GM19372 (cell line): ENCODE data around the gene SLC25A42.
"Not testable (repeated sequence)": the region's sequence is repeated elsewhere in the genome, so short reads cannot be mapped to it uniquely, and the experiment has no call there.

Source experiments
- ATAC-seq: cut with Tn5 transposase; IDR thresholded peaks from one replicate; pipeline ENCODE4 v1.9.1; 2021; ENCODE audit warnings: mild to moderate bottlenecking, low read depth, moderate library complexity; ENCODE audit not compliant: unreplicated experiment

Gene SLC25A42, protein sequence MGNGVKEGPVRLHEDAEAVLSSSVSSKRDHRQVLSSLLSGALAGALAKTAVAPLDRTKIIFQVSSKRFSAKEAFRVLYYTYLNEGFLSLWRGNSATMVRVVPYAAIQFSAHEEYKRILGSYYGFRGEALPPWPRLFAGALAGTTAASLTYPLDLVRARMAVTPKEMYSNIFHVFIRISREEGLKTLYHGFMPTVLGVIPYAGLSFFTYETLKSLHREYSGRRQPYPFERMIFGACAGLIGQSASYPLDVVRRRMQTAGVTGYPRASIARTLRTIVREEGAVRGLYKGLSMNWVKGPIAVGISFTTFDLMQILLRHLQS

DNA sequence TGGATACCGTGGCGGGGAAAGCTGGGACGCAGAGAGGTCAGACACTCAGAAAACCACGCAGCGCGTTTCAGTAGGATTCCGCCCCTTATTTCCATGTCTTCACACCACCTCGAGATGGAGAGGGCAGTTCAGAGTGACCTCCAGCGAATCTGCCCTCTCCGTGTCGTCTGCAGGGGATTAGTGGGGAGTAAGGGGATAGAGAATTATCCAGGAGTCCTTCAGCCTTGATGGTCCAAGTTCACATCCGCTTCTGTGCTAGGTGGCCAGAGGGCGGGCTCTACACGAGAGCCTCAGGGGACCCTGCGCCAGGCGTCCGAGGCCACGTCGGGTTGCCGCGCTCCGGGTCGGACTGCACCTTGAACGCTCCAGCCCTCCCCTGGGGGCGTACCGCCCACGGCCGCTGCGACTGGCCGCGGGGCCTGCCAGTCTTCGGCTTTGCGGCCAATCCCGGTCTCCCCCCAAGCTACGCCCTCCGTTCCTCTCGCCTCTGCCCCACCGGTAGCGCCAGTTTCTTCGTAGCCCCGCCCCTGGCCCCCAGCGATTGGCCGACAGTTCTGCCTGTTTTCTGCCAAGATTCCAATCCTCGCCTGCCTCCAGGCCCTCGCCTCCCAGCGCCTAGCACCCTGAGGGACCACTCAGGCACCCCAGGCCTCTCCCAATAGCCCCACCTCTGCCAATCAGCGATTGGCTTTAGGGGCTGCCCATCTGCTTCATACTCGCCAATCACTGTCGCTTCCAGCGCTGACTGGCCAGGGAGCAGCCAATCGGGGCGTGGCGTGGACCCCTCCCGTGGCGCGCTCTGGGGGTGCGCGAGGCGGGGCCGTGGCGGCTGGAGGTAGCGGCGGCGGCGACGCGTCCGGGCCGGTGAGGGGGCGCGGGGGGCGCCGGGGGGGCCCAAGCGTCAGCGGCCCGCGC lies at the start of gene SLC25A42:
Gene SLC25A42 (plus strand): TSS at position 812 of the 915 bp plus-strand sequence. CDS start 32,131 bp downstream, outside the sequence.
- peak; percentile 89 for ATAC-seq

DNA sequence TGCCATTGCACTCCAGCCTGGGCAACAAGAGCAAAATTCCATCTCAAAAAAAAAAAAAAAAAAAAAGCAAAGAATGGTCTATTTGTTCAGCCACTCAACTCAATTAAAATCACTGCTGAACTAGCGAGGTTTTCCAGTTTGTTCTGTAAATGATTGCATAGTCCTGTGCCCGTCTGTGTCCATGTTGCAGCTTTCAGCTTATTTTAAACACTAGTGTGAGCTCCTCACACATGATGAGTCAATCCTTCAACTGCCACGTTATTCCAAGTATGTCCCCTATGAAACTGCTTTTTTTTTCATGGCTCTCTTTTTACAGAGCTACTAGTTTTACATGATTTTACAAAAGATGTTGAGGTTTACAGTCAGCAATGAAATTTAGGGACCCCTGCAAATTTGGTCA lies 42.7 kb upstream of the SLC25A42 start:
- ATAC-seq = no peak

DNA sequence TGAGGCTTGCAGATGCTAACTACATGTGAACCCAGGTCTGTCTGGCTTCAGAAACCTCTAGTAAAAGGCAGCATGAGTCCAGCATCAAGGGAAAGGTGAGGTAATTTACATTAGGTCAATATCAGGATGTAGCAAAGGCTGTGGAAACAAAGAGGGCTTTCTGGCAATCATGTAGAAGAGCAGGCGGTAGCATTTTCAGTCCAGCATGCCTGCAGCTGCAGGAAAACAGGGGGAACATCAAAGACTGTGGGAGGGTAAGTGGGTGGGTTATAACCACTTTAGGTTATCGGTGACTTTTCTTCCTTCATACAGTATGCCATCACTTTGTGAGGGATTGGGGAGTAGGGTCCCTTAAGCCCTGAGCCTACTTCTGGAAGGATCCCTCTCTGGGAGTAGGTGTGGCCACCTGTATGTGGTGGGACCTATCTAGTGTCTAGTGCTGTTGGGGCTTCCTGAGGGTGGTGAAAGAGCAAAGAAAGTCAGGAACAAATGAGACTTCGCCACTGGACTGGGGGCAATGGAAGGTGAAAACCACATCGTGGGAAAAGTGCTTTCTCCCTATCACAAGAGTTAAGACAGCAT lies 41.3 kb upstream of the SLC25A42 start:
- no peak for ATAC-seq

DNA sequence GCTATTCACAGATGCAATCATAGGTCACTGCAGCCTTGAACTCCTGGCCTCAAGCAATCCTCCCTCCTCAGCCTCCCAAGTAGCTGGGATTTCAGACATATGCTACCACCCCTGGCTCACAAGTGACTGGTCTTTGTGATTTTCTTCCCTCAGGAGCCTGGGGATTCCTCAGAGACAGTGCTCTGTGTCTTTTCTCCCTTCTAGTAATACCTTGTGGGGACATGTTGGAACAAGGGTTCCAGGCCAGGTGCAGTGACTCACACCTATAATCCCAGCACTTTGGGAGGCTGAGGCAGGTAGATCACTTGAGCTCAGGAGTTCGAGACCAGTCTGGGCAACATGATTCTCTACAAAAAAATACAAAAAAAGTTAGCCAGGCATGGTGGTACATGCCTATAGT lies 40.4 kb upstream of the SLC25A42 start:
- not testable (repeated sequence) for ATAC-seq

DNA sequence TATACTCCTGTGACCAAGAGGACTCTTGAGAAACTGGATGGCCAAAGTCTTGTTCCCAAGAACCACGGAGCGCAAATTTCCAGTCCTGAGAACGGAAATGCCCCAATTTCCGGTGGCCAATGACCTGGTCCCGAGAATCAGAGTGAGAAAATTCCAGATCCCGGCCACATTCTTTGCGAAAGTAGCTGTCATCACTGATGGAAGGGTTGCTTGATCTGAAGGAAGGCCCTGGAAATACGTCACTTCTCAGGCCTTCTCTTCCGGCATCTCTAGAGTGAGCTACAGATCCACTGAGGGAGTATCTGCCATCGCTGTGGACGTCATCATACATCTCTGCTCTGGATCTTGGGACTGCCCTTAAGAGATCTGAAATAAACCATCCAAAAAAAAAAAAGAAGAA lies 37.9 kb upstream of the SLC25A42 start:
- no peak for ATAC-seq

DNA sequence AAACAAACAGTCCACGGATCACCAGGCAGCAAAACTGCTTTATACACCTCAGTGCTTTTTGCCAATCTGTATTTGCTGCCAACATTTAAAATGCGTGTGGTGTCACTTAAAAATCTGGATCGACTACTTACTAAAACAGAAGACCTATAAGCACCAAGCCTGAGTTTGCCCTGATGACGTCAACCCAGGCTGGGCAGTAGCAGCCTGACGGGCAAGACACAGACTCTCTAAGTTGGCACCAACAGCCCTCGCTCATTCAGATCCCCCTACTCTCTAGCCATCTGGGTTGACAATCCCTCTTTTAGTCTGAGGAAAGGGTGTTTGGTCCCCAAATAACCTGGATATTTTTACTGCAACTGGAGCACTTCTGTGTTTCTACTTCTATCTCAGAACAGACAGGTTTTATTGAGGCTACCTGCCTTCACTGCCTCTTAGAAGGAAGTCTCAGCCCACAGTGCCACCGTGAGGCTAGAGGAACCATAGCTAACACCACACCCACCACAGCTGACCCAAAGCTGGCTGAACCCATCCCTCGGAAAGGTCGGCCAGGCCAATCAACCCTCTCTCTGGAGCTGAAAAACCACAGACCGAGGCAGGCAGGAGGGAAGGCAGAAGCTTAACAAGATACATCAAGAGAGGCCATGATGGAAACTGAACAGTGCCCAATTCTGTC lies 37.4 kb upstream of the SLC25A42 start:
- no peak for ATAC-seq

DNA sequence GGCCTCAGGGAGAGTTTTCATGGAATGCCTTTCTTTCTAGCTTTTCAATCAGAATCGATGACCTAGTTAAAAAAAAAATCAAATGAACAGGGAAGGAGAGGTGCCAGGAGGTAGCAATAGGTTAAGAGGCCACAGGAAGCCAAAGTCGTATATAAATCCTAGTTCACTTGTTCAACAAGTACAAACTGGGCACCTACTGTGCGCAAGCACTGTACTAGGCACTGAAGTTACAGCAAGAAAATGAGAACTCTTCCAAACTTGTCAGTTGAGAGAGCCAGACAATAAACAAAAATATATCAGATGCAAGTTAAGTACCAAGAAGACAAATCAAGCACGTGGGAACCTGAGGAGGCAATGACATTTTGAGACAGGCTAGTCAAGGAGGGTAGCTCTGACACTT lies 36.6 kb upstream of the SLC25A42 start:
- ATAC-seq = no peak

DNA sequence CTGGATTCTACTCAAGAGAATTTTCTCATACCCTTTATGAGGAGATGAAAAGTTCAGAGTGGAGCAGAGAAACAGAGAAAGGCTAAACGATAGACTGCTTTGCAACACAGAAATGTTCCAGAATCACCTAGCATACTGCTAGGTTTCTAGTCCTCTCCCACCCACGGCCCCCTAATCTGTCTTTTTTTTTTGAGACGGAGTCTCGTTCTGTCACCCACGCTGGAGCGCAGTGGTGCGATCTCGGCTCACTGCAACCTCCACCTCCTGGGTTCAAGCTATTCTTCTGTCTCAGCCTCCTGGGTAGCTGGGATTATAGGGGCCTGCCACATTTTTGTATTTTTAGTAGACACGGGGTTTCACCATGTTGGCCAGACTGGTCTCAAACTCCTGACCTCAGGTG lies 35.3 kb upstream of the SLC25A42 start:
- no peak for ATAC-seq

DNA sequence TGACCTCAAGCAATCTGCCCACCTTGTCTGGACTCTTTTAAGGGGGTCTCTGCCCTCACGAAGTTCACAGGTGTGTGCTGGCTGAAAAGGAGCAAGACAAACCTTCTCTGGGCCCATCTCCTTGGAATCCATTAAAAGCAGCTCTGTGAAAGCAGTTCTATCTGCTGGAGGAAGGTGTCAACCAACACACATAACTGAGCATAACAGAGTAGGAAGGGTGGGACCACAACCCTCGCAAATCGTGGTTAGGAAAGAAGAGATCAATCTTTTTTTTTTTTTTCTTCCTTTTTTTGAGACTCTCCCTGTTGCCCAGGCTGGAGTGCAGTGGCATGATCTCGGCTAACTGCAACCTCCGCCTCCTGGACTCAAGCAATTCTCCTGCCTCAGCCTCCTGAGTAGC lies 31.9 kb upstream of the SLC25A42 start:
- no peak for ATAC-seq

DNA sequence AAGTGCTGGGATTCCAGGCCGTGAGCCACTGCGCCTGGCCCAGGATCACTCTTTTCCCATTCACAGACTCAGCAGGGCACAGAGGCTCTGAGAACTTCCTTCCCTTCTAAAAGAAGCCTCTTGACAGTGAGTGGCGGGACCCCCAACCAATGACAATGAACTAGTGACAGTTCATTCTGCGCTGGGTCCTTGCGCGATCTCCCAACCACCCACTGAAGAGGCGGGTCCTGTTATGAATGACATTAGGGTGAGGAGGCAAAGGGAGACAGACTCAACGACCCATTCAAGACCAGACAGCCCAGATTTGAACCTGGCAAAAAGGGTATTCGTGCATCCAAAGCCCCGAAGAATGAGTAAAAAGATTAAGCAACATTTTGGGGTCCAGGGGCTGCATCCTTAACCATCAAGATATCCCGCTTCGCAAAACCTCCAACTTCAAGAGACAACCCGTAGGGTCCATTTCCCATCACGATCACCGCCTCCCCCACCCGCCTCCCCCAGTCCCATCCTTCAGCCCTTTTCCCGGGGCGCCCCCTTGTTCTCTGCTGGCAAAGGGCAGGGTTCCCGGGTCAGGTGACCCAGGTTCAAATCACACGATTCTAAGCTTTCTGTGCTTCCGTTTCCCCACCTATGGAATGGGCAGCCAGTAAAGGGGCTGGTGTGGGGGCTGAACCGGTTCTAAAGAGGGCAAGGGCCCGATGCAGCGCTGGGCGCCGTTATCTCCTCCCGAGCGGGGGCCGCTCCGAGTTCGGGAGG lies 31.2 kb upstream of the SLC25A42 start:
- peak; percentile 41 for ATAC-seq

DNA sequence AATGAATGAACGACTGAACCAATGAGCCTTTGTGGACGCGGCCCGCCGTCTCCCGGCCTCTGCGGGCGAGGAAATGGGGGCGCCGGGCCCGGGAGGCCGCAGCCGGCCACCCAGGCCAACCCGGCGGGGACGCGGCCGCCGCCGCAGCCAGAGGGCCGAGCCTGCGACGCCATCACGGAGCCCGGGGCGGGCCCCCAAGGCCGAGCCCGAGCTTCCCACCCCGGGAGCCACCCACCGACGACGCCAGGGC lies 30.7 kb upstream of the SLC25A42 start:
- ATAC-seq = no peak

DNA sequence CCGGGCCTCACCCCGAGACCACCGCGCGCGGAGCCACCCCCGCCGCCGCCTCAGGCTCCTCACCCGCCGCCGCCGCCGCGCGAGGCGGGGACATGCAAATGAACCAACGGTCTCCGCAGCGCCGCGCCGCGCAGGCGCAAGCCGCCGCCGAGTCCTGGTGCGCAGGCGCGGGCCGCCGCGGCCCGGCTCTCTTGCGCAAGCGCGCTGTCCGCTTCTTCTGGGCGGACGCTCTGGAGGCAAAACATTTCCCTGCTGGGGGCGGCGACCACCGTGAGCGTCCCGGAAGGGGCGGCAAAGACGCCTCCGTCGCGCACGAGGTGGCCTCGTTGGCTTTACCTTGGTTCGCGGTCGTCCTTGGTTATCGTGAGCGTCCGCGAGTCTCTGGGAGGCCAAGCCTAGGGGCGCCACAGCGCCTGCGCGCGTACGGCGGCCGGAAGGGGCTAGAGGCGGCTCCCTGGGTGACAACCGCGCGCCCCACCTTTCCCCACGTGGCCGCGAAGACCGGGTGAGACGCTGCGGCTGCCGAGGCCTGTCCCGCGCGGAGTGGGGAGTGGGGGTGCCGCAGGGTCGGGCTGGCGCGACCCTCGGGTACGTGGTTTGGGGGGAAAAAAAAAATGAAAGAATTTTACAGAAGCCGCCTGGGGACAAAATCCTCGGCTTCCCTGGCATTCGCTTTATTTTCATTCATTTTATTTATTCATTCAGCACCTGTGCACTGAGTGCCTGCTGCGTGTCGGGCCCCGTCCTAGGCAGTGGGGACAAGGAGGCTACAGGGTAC lies 30.2 kb upstream of the SLC25A42 start, which contains the start of the genes ARMC6 and SUGP2:
Gene ARMC6 (plus strand): TSS at position 178 of the 778 bp plus-strand sequence. CDS start 607 bp downstream, outside the sequence.
Gene SUGP2 (minus strand): TSS at position 92 of the 778 bp plus-strand sequence. CDS start 2,446 bp downstream, outside the sequence.
- ATAC-seq = peak; percentile 71

DNA sequence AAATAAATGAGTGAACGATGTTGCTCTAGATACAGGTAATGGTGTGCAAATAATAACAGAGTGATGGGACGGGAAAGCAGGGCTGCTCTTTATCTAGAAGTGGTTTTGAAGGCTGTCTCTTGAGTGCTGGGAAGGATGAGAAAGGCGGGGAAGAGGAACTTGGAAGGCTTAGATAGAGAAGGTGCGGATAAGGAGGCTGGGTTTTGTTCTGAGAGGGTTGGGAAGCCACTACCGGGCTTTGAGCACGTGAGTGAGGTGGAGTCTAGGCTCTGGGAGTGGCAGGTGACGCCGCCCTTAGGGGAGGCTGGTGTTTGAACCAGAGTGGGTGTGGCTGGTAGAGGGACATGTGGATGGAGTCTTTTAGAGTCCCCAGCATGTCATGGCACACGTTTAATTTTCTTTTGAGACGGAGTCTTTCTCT lies 29.6 kb upstream of the SLC25A42 start:
- ATAC-seq = no peak

DNA sequence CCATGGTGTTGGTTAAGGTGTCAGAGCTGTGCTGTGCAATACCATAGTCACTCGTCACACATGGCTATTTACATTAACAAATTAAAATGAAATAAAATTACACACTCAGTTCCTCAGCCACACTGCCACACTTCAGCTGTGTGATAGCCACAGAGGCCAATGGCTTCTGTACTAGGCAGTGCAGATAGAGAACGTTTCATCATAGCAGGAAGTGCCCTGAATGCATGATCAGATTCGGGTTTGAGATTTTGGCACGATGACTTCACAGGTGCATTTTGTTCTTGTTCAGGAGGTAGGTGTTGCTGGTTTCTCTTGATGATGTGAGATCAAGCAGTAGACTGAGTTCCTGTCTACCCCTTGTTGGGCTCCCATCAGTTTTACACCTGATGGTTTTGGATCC lies 23.9 kb upstream of the SLC25A42 start:
- no peak for ATAC-seq

DNA sequence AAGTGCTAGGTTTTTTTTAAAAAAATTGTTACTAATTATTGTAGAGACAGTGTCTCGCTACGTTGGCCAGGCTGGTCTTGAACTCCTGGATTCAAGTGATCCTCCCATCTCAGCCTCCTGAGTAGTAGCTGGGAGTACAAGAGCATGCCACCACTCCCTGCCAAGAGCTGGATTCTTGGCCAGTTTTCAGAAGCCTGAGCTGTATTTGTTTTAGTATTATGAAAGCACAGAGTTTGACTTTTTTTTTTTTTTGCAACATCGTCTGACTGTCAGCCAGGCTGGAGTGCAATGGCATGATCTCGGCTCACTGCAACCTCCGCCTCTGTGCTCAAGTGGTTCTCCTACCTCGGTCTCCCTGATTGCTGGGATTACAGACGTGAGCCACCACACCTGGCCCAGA lies 23.4 kb upstream of the SLC25A42 start:
- ATAC-seq = no peak

DNA sequence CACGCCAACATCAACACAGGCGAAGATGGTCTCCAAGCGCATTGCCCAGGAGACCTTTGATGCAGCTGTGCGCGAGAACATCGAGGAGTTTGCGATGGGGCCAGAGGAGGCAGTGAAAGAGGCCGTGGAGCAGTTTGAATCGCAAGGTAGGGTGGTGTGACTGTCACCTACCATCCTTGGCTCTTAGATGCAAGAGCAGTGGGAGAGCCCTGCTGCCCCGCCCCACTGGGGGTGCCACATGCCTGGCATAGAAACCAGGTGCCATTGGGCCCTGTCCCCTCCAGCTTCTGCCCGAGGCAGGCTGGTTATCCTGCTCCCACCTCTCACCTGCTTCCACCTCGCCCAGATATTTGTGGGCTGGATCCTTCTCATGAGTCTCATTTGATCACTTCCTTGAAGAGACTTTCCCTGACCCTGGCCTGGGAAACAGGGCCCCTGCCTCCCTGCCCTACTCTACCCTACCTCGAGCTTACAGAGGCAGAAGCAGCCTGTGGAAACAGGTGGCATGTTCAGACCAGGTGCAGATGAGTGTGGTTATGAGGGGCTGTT lies 21.0 kb upstream of the SLC25A42 start:
- no peak for ATAC-seq

DNA sequence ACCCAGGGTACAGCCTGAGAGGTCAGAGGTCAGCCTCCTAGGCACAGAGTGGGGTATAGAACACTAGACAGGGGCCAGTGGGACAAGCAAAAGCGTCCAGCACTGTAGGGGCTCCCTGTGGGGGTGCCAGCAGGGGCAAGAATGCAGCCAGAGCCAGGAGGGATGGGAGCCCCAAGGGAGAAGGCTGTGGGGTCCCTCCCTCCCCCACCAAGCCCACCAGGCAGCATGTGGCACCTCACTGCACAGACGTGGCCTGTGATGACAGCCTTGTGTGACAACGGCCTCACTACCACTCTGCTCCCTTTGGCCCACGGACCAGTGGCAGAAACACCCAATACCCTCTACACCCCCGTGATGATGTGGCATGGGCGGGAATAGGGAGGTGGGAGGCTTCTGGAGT lies 20.3 kb upstream of the SLC25A42 start:
- no peak for ATAC-seq

DNA sequence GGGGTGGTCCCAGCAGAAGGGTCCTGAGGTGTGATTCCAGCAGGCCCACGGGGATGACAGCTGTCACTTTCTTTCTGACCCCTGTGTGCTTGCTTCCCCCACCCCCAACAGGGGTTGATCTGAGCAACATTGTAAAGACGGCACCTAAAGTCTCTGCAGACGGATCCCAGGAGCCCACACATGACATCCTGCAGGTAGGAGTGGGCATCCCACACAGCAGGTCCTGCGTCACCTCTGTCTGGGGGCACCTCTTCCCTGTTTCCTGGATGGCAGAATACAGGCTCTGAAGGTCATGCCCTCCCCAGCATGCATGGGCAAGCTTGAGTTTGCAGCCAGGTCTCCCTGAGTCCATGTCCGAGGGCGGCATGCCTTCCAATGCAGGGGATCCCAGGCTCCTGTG lies 19.9 kb upstream of the SLC25A42 start:
- ATAC-seq = no peak

DNA sequence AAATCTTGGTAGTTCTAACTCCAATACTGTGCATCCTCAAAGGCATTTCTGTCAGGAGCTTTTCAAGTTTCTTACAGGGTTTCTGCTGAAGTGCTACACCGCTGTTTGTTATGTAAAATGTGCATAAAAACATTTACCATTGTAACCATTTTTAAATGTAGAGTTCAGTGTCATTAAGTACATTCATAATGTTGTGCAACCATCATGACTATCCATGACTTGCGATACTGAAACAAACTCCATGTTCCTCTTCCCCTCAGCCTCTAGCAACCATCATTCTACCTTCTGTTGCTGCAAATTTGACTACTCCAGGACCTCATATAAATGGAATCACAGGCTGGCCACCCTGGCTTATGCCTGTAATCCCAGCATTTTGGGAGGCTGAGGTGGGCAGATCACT lies 14.4 kb upstream of the SLC25A42 start:
- ATAC-seq = no peak
